GM21576 (cell line): ENCODE measurements around the gene TKFC.

Source experiments
- ATAC-seq: cut with Tn5 transposase; IDR thresholded peaks from one replicate; pipeline ENCODE4 v1.9.1; 2021; ENCODE audit warnings: mild to moderate bottlenecking, moderate library complexity; ENCODE audit not compliant: unreplicated experiment

The TKFC gene

GRCh38 chr11:61315260-61315659, 17.8 kb upstream of the TKFC start:
- ATAC-seq = no peak

- ATAC-seq = no peak
Observed at GRCh38 chr11:61325649-61326414, 7.2 kb upstream of the TKFC start.

GRCh38 chr11:61327669-61328071, 5.4 kb upstream of the TKFC start:
- no peak for ATAC-seq

GRCh38 chr11:61328351-61328750, 4.7 kb upstream of the TKFC start:
- ATAC-seq = no peak

- no peak for ATAC-seq
Observed at GRCh38 chr11:61329871-61330270, 3.2 kb upstream of the TKFC start.

- ATAC-seq = no peak
Observed at GRCh38 chr11:61331651-61332050, 1.4 kb upstream of the TKFC start.

- ATAC-seq = no peak
Observed at GRCh38 chr11:61332281-61332796, 689 bp upstream of the TKFC start.

GRCh38 chr11:61333550-61334433, 764 bp downstream of the TKFC start:
- no peak for ATAC-seq

- ATAC-seq = no peak
Observed at GRCh38 chr11:61334434-61335354, 1.7 kb downstream of the TKFC start.

- no peak for ATAC-seq
Observed at GRCh38 chr11:61335355-61335710, 2.3 kb downstream of the TKFC start.

- ATAC-seq = peak; percentile 41
Observed at GRCh38 chr11:61336171-61336935, 3.3 kb downstream of the TKFC start.

GRCh38 chr11:61337706-61338470, 4.9 kb downstream of the TKFC start:
- no peak for ATAC-seq

GRCh38 chr11:61338783-61339489, 5.9 kb downstream of the TKFC start:
- ATAC-seq = no peak

GRCh38 chr11:61339490-61339878, 6.5 kb downstream of the TKFC start:
- ATAC-seq = no peak

GRCh38 chr11:61340979-61341378, 8.0 kb downstream of the TKFC start:
- no peak for ATAC-seq

GRCh38 chr11:61341706-61342105, 8.7 kb downstream of the TKFC start:
- ATAC-seq = no peak

GRCh38 chr11:61342207-61342803, 9.3 kb downstream of the TKFC start:
- no peak for ATAC-seq
